ENCODE results near the gene LIN7A. TPM values are rescaled to one million over a fixed set of nuclear protein-coding genes. Genes with fewer than 3 reads are reported as not detected.

Gene LIN7A
- total and polyA plus RNA-seq, 8 donors = 0.12 to 1.5 (median 0.64) TPM

- no peak for FAIRE-seq
- TF ChIP-seq CTCF (IDR thresholded peaks at IDR 0.05) = peak; percentile 7 to 50 (median 38)
- no peak for DNase-seq
These were observed 100.3 kb downstream of the LIN7A start for GRCh38 chr12:80837342-80837978.

GRCh38 chr12:80834724-80835123, 103.0 kb downstream of the LIN7A start:
- no peaks in the 10 kb centered on the region for H3K27me3 ChIP-seq
- 0 to 50% methylated on average over 1 of the region's 1 CpG for WGBS, 2 donors
- H3K27ac ChIP-seq = no peak overlapping the region
- intact Hi-C loops (cut with DNase I) = no loop called here
- no peaks in the 10 kb centered on the region for H3K36me3 ChIP-seq
- FAIRE-seq = no peak
- TF ChIP-seq CTCF (IDR thresholded peaks at IDR 0.05) = no peak
- H3K4me3 ChIP-seq = no peak overlapping the region
- no peak for ATAC-seq
- H3K4me1 ChIP-seq = no peaks in the 10 kb centered on the region
- no peak for DNase-seq
- H3K9me3 ChIP-seq = no peaks in the 10 kb centered on the region

More at GRCh38 chr12:80837342-80837978, 100.3 kb downstream of the LIN7A start:
- intact Hi-C loops (cut with DNase I) = no loop called here
- no peaks in the 10 kb centered on the region for H3K36me3 ChIP-seq
- 24 to 30% methylated on average over 5 of the region's 5 CpGs for WGBS, 2 donors
- H3K4me1 ChIP-seq = no peaks in the 10 kb centered on the region
- no peak overlapping the region for H3K27ac ChIP-seq
- H3K9me3 ChIP-seq = no peaks in the 10 kb centered on the region
- no peak overlapping the region for H3K4me3 ChIP-seq
- ATAC-seq = peak in 3 of 4 donors; percentile 81 to 86 (median 84)
- no peaks in the 10 kb centered on the region for H3K27me3 ChIP-seq

- no peak overlapping the region for H3K27ac ChIP-seq
- DNase-seq (no peak), ATAC-seq (no peak), FAIRE-seq (no peak)
- H3K27me3 ChIP-seq = no peaks in the 10 kb centered on the region
- H3K4me3 ChIP-seq = no peak overlapping the region
- WGBS, 2 donors = 84 to 85% methylated on average over 4 of the region's 4 CpGs
- H3K4me1 ChIP-seq = no peaks in the 10 kb centered on the region
- H3K36me3 ChIP-seq = no peaks in the 10 kb centered on the region
- no peaks in the 10 kb centered on the region for H3K9me3 ChIP-seq
- no peak for TF ChIP-seq CTCF (IDR thresholded peaks at IDR 0.05)
- intact Hi-C loops (cut with DNase I) = no loop called here
These were observed 107.1 kb downstream of the LIN7A start for GRCh38 chr12:80830533-80831088.

GRCh38 chr12:80829767-80830166, 108.0 kb downstream of the LIN7A start:
- intact Hi-C loops (cut with DNase I) = no loop called here
- H3K27ac ChIP-seq = no peak overlapping the region
- no peaks in the 10 kb centered on the region for H3K27me3 ChIP-seq
- no peak for FAIRE-seq
- H3K36me3 ChIP-seq = no peaks in the 10 kb centered on the region
- no peaks in the 10 kb centered on the region for H3K4me1 ChIP-seq
- no peak for TF ChIP-seq CTCF (IDR thresholded peaks at IDR 0.05)
- DNase-seq = no peak
- 45 to 56% methylated on average over 2 of the region's 2 CpGs for WGBS, 2 donors
- H3K9me3 ChIP-seq = no peaks in the 10 kb centered on the region
- no peak overlapping the region for H3K4me3 ChIP-seq
- ATAC-seq = no peak

GRCh38 chr12:80825506-80825905, 112.2 kb downstream of the LIN7A start:
- no peak for DNase-seq
- no peak overlapping the region for H3K27ac ChIP-seq

More at GRCh38 chr12:80825506-80825905, 112.2 kb downstream of the LIN7A start:
- intact Hi-C loops (cut with DNase I) = no loop called here
- H3K4me3 ChIP-seq = no peak overlapping the region
- FAIRE-seq (no peak), ATAC-seq (no peak)
- no peak for TF ChIP-seq CTCF (IDR thresholded peaks at IDR 0.05)
- no peaks in the 10 kb centered on the region for H3K27me3 ChIP-seq
- no peaks in the 10 kb centered on the region for H3K4me1 ChIP-seq
- no peaks in the 10 kb centered on the region for H3K36me3 ChIP-seq
- H3K9me3 ChIP-seq = no peaks in the 10 kb centered on the region
- WGBS, 2 donors = 48 to 56% methylated on average over 2 of the region's 2 CpGs
